ENCODE data around the gene CSK.

Gene CSK

DNA sequence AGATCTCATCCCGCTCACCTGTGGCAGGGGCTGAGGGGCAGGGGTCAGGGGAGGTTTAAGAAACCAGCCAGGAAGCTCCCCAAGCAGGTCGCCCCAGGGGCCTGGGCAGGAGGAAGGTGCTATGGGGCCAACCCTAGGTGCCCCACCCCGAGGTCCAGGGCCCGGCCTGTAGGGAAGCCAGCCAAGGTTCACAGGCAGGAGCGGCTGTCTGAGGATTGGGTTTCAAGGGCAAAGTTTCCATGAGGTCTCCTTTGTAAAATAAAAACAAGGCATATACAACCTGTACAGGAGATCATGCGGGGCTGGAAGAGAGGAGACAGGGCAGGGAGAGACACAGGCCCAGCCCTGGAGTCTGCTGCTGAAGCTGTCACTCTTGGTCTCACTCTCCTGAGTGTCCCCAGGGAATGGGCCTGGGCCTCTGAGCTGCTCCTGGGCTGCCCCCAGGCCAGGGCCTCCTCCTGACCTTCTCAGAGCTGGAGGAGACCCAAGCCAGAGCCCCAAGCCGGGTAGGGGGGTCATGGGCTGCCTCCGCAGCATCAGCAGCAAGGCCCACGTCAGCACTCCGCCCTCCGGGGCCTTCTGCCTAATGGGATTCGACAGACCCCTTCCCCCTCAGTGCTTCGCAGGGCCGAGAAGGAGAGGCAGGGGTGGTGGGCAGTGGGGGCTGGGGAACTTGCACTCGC lies 50.1 kb downstream of the CSK start:
- DNase-seq (ENCODE audit: low read depth): no peak
- TF ChIP-seq, protein P1, sequence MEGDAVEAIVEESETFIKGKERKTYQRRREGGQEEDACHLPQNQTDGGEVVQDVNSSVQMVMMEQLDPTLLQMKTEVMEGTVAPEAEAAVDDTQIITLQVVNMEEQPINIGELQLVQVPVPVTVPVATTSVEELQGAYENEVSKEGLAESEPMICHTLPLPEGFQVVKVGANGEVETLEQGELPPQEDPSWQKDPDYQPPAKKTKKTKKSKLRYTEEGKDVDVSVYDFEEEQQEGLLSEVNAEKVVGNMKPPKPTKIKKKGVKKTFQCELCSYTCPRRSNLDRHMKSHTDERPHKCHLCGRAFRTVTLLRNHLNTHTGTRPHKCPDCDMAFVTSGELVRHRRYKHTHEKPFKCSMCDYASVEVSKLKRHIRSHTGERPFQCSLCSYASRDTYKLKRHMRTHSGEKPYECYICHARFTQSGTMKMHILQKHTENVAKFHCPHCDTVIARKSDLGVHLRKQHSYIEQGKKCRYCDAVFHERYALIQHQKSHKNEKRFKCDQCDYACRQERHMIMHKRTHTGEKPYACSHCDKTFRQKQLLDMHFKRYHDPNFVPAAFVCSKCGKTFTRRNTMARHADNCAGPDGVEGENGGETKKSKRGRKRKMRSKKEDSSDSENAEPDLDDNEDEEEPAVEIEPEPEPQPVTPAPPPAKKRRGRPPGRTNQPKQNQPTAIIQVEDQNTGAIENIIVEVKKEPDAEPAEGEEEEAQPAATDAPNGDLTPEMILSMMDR (IDR thresholded peaks at IDR 0.05; ENCODE audit: low read depth, low read length): no peak
- TF ChIP-seq MYC (IDR thresholded peaks at IDR 0.05; ENCODE audit: low read depth, low read length) (no peak), POLR2A (IDR thresholded peaks at IDR 0.05; ENCODE audit: extremely low read depth, insufficient read length) (no peak)
- TF ChIP-seq, protein P2, sequence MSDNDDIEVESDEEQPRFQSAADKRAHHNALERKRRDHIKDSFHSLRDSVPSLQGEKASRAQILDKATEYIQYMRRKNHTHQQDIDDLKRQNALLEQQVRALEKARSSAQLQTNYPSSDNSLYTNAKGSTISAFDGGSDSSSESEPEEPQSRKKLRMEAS (IDR thresholded peaks at IDR 0.05; ENCODE audit: low read depth, low read length): no peak
- H3K4me3 ChIP-seq (ENCODE audit: low read depth, low read length): no peak overlapping the region

DNA sequence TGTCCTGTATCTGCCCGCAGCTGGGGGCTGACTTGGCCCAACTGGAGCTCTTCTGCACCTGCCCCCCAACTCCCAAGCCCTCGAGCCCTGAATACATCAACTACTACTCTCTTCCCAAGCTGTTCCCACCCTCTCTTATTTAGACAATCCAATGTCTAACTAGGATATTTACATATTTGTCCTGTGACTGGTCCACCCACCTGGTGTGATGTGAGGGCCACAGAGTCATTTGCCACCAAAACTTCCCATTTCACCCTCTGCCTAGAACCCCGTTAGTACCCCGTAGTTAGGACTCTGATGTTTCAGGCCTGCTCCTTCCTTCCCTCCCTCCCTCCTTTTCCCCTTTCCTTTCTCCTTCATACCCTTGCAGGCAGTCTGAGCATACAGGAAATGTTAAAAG lies 50.9 kb downstream of the CSK start:
- no peak overlapping the region for H3K4me3 ChIP-seq (ENCODE audit: low read depth, low read length)
- no peak for DNase-seq (ENCODE audit: low read depth)
- TF ChIP-seq MYC (IDR thresholded peaks at IDR 0.05; ENCODE audit: low read depth, low read length): no peak
- TF ChIP-seq, protein P2 (IDR thresholded peaks at IDR 0.05; ENCODE audit: low read depth, low read length): no peak
- no peak for TF ChIP-seq POLR2A (IDR thresholded peaks at IDR 0.05; ENCODE audit: extremely low read depth, insufficient read length)
- TF ChIP-seq, protein P1 (IDR thresholded peaks at IDR 0.05; ENCODE audit: low read depth, low read length): no peak

DNA sequence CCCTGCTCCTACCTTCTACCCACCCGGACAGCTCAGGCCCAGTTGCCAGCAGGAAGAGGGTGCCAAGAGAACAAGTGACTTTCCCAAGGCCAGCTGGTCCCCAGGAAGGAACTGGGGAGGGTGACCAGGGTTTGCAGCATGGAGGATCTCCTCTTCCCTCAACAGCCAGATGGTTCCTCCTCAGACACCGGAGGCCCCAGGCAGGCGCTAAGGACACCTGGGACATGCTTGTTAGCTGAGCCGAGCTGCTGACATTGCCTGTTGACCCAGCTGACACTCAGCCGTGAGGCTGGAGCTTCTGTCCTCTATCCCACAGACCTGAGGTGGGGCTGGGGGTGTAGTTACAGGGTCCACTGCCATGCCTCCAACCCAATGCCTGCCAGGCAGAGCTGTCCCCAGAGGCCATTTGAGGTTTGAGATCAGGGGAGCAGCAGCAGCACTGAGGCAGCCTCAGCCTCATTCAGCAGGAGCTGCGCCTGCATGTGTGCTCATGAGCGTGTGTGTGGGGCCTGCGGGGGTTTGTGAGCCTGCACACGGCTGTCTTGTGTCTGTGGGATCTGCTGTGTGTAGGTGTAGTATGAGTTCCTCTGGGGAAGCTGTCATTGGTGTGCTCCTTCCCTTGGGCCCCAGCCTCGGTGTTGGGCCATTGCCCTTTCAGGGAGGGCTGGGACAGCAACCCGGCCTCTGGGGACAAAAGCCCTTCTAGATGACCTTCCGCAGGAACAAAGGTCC lies 51.7 kb downstream of the CSK start:
- H3K4me3 ChIP-seq (ENCODE audit: low read depth, low read length): no peak overlapping the region
- DNase-seq (ENCODE audit: low read depth): peak; percentile 39
- TF ChIP-seq, protein P2 (IDR thresholded peaks at IDR 0.05; ENCODE audit: low read depth, low read length): no peak
- TF ChIP-seq MYC (IDR thresholded peaks at IDR 0.05; ENCODE audit: low read depth, low read length) (no peak), POLR2A (IDR thresholded peaks at IDR 0.05; ENCODE audit: extremely low read depth, insufficient read length) (no peak)
- TF ChIP-seq, protein P1 (IDR thresholded peaks at IDR 0.05; ENCODE audit: low read depth, low read length): no peak

DNA sequence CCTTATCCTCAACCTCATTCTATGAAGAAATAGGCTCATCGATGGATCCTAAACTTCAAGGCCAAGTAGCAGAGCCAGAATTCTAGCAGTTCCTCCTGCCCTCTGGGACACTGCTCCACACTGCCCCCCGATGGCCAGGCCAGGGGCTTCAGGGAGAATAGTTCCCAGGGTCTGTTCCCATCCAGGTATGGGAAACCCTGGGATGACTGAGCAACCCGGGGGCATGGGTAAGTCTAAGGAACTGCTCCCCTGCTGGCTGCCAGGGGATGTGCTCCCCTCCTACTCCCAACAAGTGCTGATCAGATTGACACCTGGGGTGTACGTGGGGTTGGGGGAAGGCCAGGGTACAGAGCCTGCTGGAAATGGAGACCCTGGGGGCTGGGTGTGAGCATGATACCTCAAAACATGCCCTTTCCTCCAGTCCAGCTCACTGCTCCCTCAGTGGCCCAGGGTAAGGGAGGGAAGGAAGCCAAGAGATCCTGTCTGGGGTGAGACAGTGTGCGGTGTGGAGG lies 53.5 kb downstream of the CSK start:
- no peak overlapping the region for H3K4me3 ChIP-seq (ENCODE audit: low read depth, low read length)
- peak; percentile 62 for DNase-seq (ENCODE audit: low read depth)
- TF ChIP-seq, protein P1 (IDR thresholded peaks at IDR 0.05; ENCODE audit: low read depth, low read length): peak; percentile 97
- TF ChIP-seq MYC (IDR thresholded peaks at IDR 0.05; ENCODE audit: low read depth, low read length): no peak

DNA sequence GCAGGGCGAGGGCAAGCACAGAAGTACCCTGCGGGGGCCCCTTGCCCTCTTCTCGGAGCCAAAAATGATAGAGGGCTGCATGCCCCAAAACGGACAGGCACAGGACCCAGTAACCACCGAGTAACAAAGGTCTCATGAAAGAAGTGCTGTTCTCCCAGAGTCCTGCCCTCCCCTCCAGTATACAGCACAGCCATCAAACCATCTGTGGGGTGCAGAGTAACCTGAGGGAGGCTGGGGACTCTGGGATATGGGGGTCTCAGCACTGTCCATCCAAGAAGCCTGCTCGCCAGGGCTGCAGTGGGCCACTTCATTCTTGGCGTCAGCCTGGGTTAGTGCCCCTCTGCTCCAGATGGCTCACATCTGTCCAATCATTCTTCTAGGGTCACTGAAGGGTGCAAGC lies 55.0 kb downstream of the CSK start:
- TF ChIP-seq, protein P1 (IDR thresholded peaks at IDR 0.05; ENCODE audit: low read depth, low read length): no peak
- TF ChIP-seq POLR2A (IDR thresholded peaks at IDR 0.05; ENCODE audit: extremely low read depth, insufficient read length): no peak
- TF ChIP-seq MYC (IDR thresholded peaks at IDR 0.05; ENCODE audit: low read depth, low read length): no peak
- TF ChIP-seq, protein P2 (IDR thresholded peaks at IDR 0.05; ENCODE audit: low read depth, low read length): no peak
- DNase-seq (ENCODE audit: low read depth): no peak
- H3K4me3 ChIP-seq (ENCODE audit: low read depth, low read length): no peak overlapping the region

Measured in NB4 (cell line).